ENCODE results near the gene CFAP107.
A peak's percentile ranks its signal among the peaks of the same experiment; 100 is the strongest.
"Not testable (repeated sequence)": the region's sequence is repeated elsewhere in the genome, so short reads cannot be mapped to it uniquely, and the experiment has no call there.

CFAP107 gene

GRCh38 chr1:12781488-12781887 is 35.5 kb downstream of the CFAP107 start:
- DNase-seq = peak in 1 of 2 experiments; percentile 55

GRCh38 chr1:12783783-12784182 is 37.8 kb downstream of the CFAP107 start:
- peak in 1 of 2 experiments; percentile 49 for DNase-seq

- not testable (repeated sequence) for DNase-seq
These were observed 38.7 kb downstream of the CFAP107 start for GRCh38 chr1:12784729-12785128.

- not testable (repeated sequence) for DNase-seq
These were observed 45.1 kb downstream of the CFAP107 start, which contains the start of gene PRAMEF1 for GRCh38 chr1:12791097-12791496. Gene PRAMEF1, plus strand, starts transcription at chr1:12791397. Its CDS starts 1,831 bp downstream, at chr1:12793228.

GRCh38 chr1:12798911-12799310 is 52.9 kb downstream of the CFAP107 start:
- no peak for DNase-seq

- no peak for DNase-seq
These were observed 53.7 kb downstream of the CFAP107 start for GRCh38 chr1:12799730-12800129.

- no peak for DNase-seq
These were observed 63.9 kb downstream of the CFAP107 start for GRCh38 chr1:12809933-12810332.

GRCh38 chr1:12810691-12811408 is 64.8 kb downstream of the CFAP107 start:
- no peak for DNase-seq

GRCh38 chr1:12811409-12811784 is 65.4 kb downstream of the CFAP107 start:
- no peak for DNase-seq
